Breast epithelium (tissue), 3 donors: ENCODE measurements around the gene INPP5F.

Experiments used
- CTCF ChIP-seq, 3 donors: fragments of 450-650 bp; IDR thresholded peaks; one replicate each; pipeline ENCODE4 v1.5.1; 2016 to 2017; ENCODE audit warnings: antibody characterized with exemption in 3 of 3, mild to moderate bottlenecking in 3 of 3, moderate library complexity in 3 of 3
- POLR2A ChIP-seq: fragments of 450-650 bp; IDR thresholded peaks from one replicate; pipeline ENCODE4 v1.6.1; 2016; ENCODE audit warnings: antibody characterized with exemption, mild to moderate bottlenecking, moderate library complexity

GRCh38 chr10:119706521-119707278, 19.1 kb upstream of the INPP5F start:
- TF ChIP-seq CTCF (IDR thresholded peaks at IDR 0.05) (no peak), POLR2A (no peak)
